Measurements from ENCODE around the gene FAM43B. TPM values are rescaled to one million over a fixed set of nuclear protein-coding genes. Genes with fewer than 3 reads are reported as not detected.
A peak's percentile ranks its signal among the peaks of the same experiment; 100 is the strongest.

Gene FAM43B
- polyA plus RNA-seq, 1 experiment = 0.02 TPM

- H3K4me3 ChIP-seq (ENCODE audit: low read depth, low read length) = no peak overlapping the region
- H3K9me3 ChIP-seq (ENCODE audit: control insufficient read depth, insufficient read depth, low read length) = peaks cover 4% of the 10 kb centered on the region
- ChIA-PET CTCF (interaction anchor here (1.0 to 1.4 kb wide), 3 partner anchors 10 to 77 kb away, joined by 3 to 10 read pairs (median 3); no protein-coding TSS in a partner anchor), POLR2A (no interaction called here)
- TF ChIP-seq CTCF (IDR thresholded peaks at IDR 0.05; ENCODE audit: low read depth, low read length) = no peak
- no peaks in the 10 kb centered on the region for H3K27me3 ChIP-seq (ENCODE audit: control insufficient read depth, insufficient read depth, low read length)
- H3K27ac ChIP-seq (ENCODE audit: low read depth, low read length) = no peak overlapping the region
- no peak for DNase-seq (ENCODE audit: low read depth, low spot score)
Measured at GRCh38 chr1:20584890-20585289, 32.5 kb downstream of the FAM43B start.

- DNase-seq (ENCODE audit: low read depth, low spot score) = no peak
- no peak overlapping the region for H3K4me3 ChIP-seq (ENCODE audit: low read depth, low read length)
- TF ChIP-seq CTCF (IDR thresholded peaks at IDR 0.05; ENCODE audit: low read depth, low read length) = peak; percentile 12; the same call in 1 of the 2 replicates
- ChIA-PET CTCF (interaction anchor here (0.6 to 2.9 kb wide), 4 partner anchors 9 to 67 kb away, joined by 3 to 20 read pairs (median 7); no protein-coding TSS in a partner anchor), POLR2A (no interaction called here)
- H3K27ac ChIP-seq (ENCODE audit: low read depth, low read length) = no peak overlapping the region
- H3K27me3 ChIP-seq (ENCODE audit: control insufficient read depth, insufficient read depth, low read length) = no peaks in the 10 kb centered on the region
- H3K9me3 ChIP-seq (ENCODE audit: control insufficient read depth, insufficient read depth, low read length) = peaks cover 4% of the 10 kb centered on the region
Measured at GRCh38 chr1:20586953-20587660, 34.7 kb downstream of the FAM43B start.

- POLR2A ChIA-PET = no interaction called here
- H3K27ac ChIP-seq (ENCODE audit: low read depth, low read length) = no peak overlapping the region
Measured at GRCh38 chr1:20587661-20588053, 35.3 kb downstream of the FAM43B start.

GRCh38 chr1:20588634-20589225, 36.4 kb downstream of the FAM43B start, which contains the start of gene CDA:
TSS of gene CDA (plus strand) at chr1:20589097. CDS start at chr1:20589130, 33 bp downstream.
- DNase-seq (ENCODE audit: low read depth, low spot score) = no peak
- CTCF ChIA-PET = interaction anchor here (0.6 to 2.7 kb wide), 3 partner anchors 14 to 671 kb away, joined by 4 to 13 read pairs (median 6); no protein-coding TSS in a partner anchor
- Histone ChIP-seq H3K9me3 (ENCODE audit: control insufficient read depth, insufficient read depth, low read length) (peaks cover 4% of the 10 kb centered on the region), H3K4me3 (ENCODE audit: low read depth, low read length) (peak within 1 kb of the TSS; percentile 43), H3K27ac (ENCODE audit: low read depth, low read length) (peak within 1 kb of the TSS; percentile 85), H3K27me3 (ENCODE audit: control insufficient read depth, insufficient read depth, low read length) (no peaks in the 10 kb centered on the region)
- TF ChIP-seq CTCF (IDR thresholded peaks at IDR 0.05; ENCODE audit: low read depth, low read length) = no peak
- POLR2A ChIA-PET = interaction anchor here (0.7 to 2.6 kb wide), 3 partner anchors 15 to 28 kb away, joined by 3 to 13 read pairs (median 8); no protein-coding TSS in a partner anchor

More at GRCh38 chr1:20587661-20588053, 35.3 kb downstream of the FAM43B start:
- no peak for DNase-seq (ENCODE audit: low read depth, low spot score)
- H3K4me3 ChIP-seq (ENCODE audit: low read depth, low read length) = no peak overlapping the region
- CTCF ChIA-PET = interaction anchor here (0.6 to 2.9 kb wide), 3 partner anchors 12 to 68 kb away, joined by 4 to 20 read pairs (median 10); no protein-coding TSS in a partner anchor
- H3K9me3 ChIP-seq (ENCODE audit: control insufficient read depth, insufficient read depth, low read length) = peaks cover 4% of the 10 kb centered on the region
- no peaks in the 10 kb centered on the region for H3K27me3 ChIP-seq (ENCODE audit: control insufficient read depth, insufficient read depth, low read length)
- no peak for TF ChIP-seq CTCF (IDR thresholded peaks at IDR 0.05; ENCODE audit: low read depth, low read length)
